Esophagus squamous epithelium (tissue), 5 donors: ENCODE measurements around the gene SMIM32. TPM values are rescaled to one million over a fixed set of nuclear protein-coding genes. Genes with fewer than 3 reads are reported as not detected.
A peak's percentile ranks its signal among the peaks of the same experiment; 100 is the strongest.

ENCODE experiments used
- DNase-seq: peaks from one replicate; lab custom pipeline; 2025; lab: John Stamatoyannopoulos, UW
- H3K27ac ChIP-seq, 4 donors: fragments of 200-600 bp; sonication (generic); one replicate each; pipeline ENCODE4 v1.5.1; 2016 to 2019; ENCODE audit warnings: mild to moderate bottlenecking in 1 of 4
- H3K27me3 ChIP-seq, 4 donors: fragments of 200-600 bp; sonication (generic); 1 replicate in 3 of 4; 2 replicates in 1 of 4; pipeline versions ENCODE4 v1.5.1 to v1.6.0; 2017 to 2021; ENCODE audit warnings: antibody characterized with exemption in 1 of 4
- H3K36me3 ChIP-seq, 3 donors: fragments of 200-600 bp; sonication (generic); one replicate each; pipeline ENCODE4 v1.5.1; 2016 to 2019
- H3K4me1 ChIP-seq, 3 donors: fragments of 200-600 bp; sonication (generic); one replicate each; pipeline ENCODE4 v1.5.1; 2017 to 2019
- H3K4me3 ChIP-seq, 4 donors: fragments of 200-600 bp; sonication (generic); 1 replicate in 3 of 4; 2 replicates in 1 of 4; pipeline ENCODE4 v1.5.1; 2016 to 2019; ENCODE audit warnings: mild to moderate bottlenecking in 2 of 4, moderate library complexity in 1 of 4
- H3K9me3 ChIP-seq, 3 donors: fragments of 200-600 bp; sonication (generic); one replicate each; pipeline ENCODE4 v1.5.1; 2016 to 2019
- CTCF ChIP-seq, 6 experiments: fragments of 450-650 bp in 4 of 6; fragments of 200-600 bp in 2 of 6; sonication (generic) in 2 of 6; IDR thresholded peaks; one replicate each; pipeline ENCODE4 v1.5.1; 2016 to 2019; ENCODE audit warnings: antibody characterized with exemption in 6 of 6, mild to moderate bottlenecking in 4 of 6, moderate library complexity in 4 of 6
- POLR2A ChIP-seq, 4 donors: fragments of 450-650 bp; IDR thresholded peaks; one replicate each; pipeline ENCODE4 v1.6.1; 2017; ENCODE audit warnings: antibody characterized with exemption in 4 of 4, mild to moderate bottlenecking in 4 of 4, moderate library complexity in 3 of 4
- WGBS, 2 donors: methylation state at CpG; one replicate each; pipeline ENCODE4 v1.1.5; 2018; 5-methylcytosine and 5-hydroxymethylcytosine counted together
- intact Hi-C: fragments of 100-400 bp; cut with DNase I; formaldehyde crosslinking; loops from one replicate; pipeline ENCODE4 v1.15.0; 2022
- total RNA-seq, 4 donors: library from RNA; depleted of rRNA; stranded (reverse); fragments of >200 nt; gene quantifications; one replicate each; pipeline ENCODE4 v1.1.0, GENCODE V29; 2016
- donor health status: DM: yes; HTN: yes; CAD: no.

SMIM32 gene
- total RNA-seq, 4 donors from 2014 or later: not detected

DNA sequence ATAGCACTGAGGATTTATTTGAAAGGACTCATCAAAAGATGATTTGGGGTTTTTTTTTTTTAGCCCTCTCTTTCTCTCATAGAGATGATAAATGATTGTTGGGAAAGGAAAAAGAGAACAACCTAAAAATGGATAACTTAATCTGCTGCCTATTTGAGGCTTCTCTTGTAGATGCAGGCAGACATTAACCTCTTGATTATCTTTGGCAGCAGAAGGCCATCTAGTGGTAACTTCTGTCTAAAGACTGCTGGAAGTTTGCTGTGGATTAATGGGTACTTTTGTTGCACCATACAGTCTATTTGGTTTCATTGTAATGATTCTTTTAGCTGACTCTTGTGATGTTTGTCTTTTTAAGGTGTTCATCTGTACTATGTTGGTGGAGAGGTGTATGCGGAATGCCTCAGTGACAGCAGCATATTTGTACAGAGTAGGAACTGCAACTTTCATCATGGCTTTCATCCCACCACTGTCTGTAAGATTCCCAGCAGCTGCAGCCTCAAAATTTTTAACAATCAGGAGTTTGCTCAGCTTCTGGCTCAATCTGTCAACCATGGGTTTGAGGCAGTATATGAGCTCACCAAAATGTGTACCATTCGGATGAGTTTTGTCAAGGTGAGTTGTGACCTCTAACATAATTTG is 18.8 kb downstream of the SMIM32 start:
- no peak for DNase-seq
- TF ChIP-seq CTCF (IDR thresholded peaks at IDR 0.05): peak in 5 of 6 experiments; percentile 52 to 72 (median 58)
- no peak for TF ChIP-seq POLR2A (IDR thresholded peaks at IDR 0.05)
- WGBS, 2 donors: 85 to 93% methylated on average over 2 of the region's 2 CpGs
- Histone ChIP-seq H3K4me1 (no peaks in the 10 kb centered on the region), H3K4me3 (no peak overlapping the region), H3K27ac (no peak overlapping the region), H3K9me3 (no peaks in the 10 kb centered on the region), H3K36me3 (peaks cover 0 to 88% (median 0%) of the 10 kb centered on the region in 3 donors), H3K27me3 (no peaks in the 10 kb centered on the region)
- intact Hi-C loops: no loop called here

DNA sequence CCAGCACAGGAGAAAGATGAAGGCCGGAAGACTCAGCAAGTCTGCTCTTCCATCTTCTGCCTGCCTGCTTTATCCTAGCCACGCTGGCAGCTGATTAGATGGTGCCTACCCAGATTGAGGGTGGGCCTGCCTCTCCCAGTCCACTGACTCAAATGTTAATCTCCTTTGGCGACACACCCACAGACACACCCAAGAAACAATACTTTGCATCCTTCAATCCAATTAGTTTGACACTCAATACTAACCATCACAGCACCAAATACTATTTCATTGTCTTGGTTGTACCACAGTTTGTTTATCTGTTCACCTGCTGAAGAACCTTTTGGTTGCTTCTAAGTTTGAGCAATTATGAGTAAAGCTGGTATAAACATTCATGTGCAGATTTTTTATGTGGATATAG is 23.7 kb downstream of the SMIM32 start:
- no peak overlapping the region for H3K4me3 ChIP-seq
- H3K27ac ChIP-seq: no peak overlapping the region
- no peaks in the 10 kb centered on the region for H3K4me1 ChIP-seq
- no peak for TF ChIP-seq POLR2A (IDR thresholded peaks at IDR 0.05)
- no peak for TF ChIP-seq CTCF (IDR thresholded peaks at IDR 0.05)
- peaks cover 0 to 87% (median 2%) of the 10 kb centered on the region in 3 donors for H3K36me3 ChIP-seq
- 87 to 90% methylated on average over 3 of the region's 3 CpGs for WGBS, 2 donors
- intact Hi-C loops: loop anchor here (10.0 kb wide), 1 partner anchor 94 kb away; no protein-coding TSS in a partner anchor
- H3K27me3 ChIP-seq: no peaks in the 10 kb centered on the region
- H3K9me3 ChIP-seq: no peaks in the 10 kb centered on the region
- DNase-seq: no peak

- 59 to 69% methylated on average over 4 of the region's 4 CpGs for WGBS, 2 donors
- H3K36me3 ChIP-seq: peaks cover 0 to 90% (median 6%) of the 10 kb centered on the region in 3 donors
Observed at GRCh38 chr5:136166909-136167308, 26.1 kb downstream of the SMIM32 start.

GRCh38 chr5:136164226-136164625 is 28.7 kb downstream of the SMIM32 start:
- peaks cover 0 to 87% (median 6%) of the 10 kb centered on the region in 3 donors for H3K36me3 ChIP-seq
- no peak for TF ChIP-seq CTCF (IDR thresholded peaks at IDR 0.05)
- TF ChIP-seq POLR2A (IDR thresholded peaks at IDR 0.05): no peak
- DNase-seq: no peak
- H3K4me1 ChIP-seq: peaks cover 0 to 3% (median 0%) of the 10 kb centered on the region in 3 donors
- intact Hi-C loops: loop anchor here (10.0 kb wide), 1 partner anchor 89 kb away; no protein-coding TSS in a partner anchor
- no peak overlapping the region for H3K27ac ChIP-seq
- no peaks in the 10 kb centered on the region for H3K27me3 ChIP-seq
- no peaks in the 10 kb centered on the region for H3K9me3 ChIP-seq
- no peak overlapping the region for H3K4me3 ChIP-seq
- 88 to 97% methylated on average over 1 of the region's 1 CpG for WGBS, 2 donors

More at GRCh38 chr5:136166909-136167308, 26.1 kb downstream of the SMIM32 start:
- DNase-seq: no peak
- TF ChIP-seq CTCF (IDR thresholded peaks at IDR 0.05) (no peak), POLR2A (IDR thresholded peaks at IDR 0.05) (no peak)
- intact Hi-C loops: loop anchor here (10.0 kb wide), 1 partner anchor 92 kb away; no protein-coding TSS in a partner anchor
- H3K9me3 ChIP-seq: no peaks in the 10 kb centered on the region
- no peak overlapping the region for H3K27ac ChIP-seq
- no peaks in the 10 kb centered on the region for H3K27me3 ChIP-seq
- no peaks in the 10 kb centered on the region for H3K4me1 ChIP-seq
- H3K4me3 ChIP-seq: no peak overlapping the region

GRCh38 chr5:136162008-136162407 is 31.0 kb downstream of the SMIM32 start:
- no peak for TF ChIP-seq POLR2A (IDR thresholded peaks at IDR 0.05)
- no peak for TF ChIP-seq CTCF (IDR thresholded peaks at IDR 0.05)
- 56 to 58% methylated on average over 4 of the region's 4 CpGs for WGBS, 2 donors
- Histone ChIP-seq H3K27me3 (no peaks in the 10 kb centered on the region), H3K4me1 (peaks cover 0 to 10% (median 0%) of the 10 kb centered on the region in 3 donors), H3K9me3 (no peaks in the 10 kb centered on the region), H3K27ac (no peak overlapping the region), H3K4me3 (no peak overlapping the region), H3K36me3 (peaks cover 0 to 85% (median 6%) of the 10 kb centered on the region in 3 donors)
- no peak for DNase-seq
- intact Hi-C loops: loop anchor here (10.0 kb wide), 1 partner anchor 87 kb away; no protein-coding TSS in a partner anchor
